GM12875 (cell line): ENCODE measurements around the gene LIMK1.

Experiments
- H3K4me3 ChIP-seq: one replicate; pipeline ENCODE4 v1.5.1; 2011; ENCODE audit warnings: low read depth, low read length, control low read depth
- CTCF ChIP-seq: IDR thresholded peaks from 2 replicates; pipeline ENCODE4 v1.5.1; 2011; ENCODE audit warnings: low read depth, mild to moderate bottlenecking, control low read depth, inconsistent platforms, low read length, moderate library complexity, borderline replicate concordance; ENCODE audit not compliant: insufficient read depth

Gene LIMK1

GRCh38 chr7:74063646-74064045 is 20.0 kb upstream of the LIMK1 start:
- H3K4me3 ChIP-seq, result no peak overlapping the region
- TF ChIP-seq CTCF, result no peak

GRCh38 chr7:74064696-74065095 is 18.9 kb upstream of the LIMK1 start:
- no peak for TF ChIP-seq CTCF

GRCh38 chr7:74066626-74067025 is 17.0 kb upstream of the LIMK1 start:
- no peak overlapping the region for H3K4me3 ChIP-seq
- no peak for TF ChIP-seq CTCF

More at GRCh38 chr7:74064696-74065095, 18.9 kb upstream of the LIMK1 start:
- H3K4me3 ChIP-seq, result no peak overlapping the region

GRCh38 chr7:74068378-74069085 is 15.1 kb upstream of the LIMK1 start:
- TF ChIP-seq CTCF, result no peak
- no peak overlapping the region for H3K4me3 ChIP-seq

- TF ChIP-seq CTCF, result no peak
- H3K4me3 ChIP-seq, result no peak overlapping the region
Observed at GRCh38 chr7:74069086-74069541, 14.5 kb upstream of the LIMK1 start.

- no peak overlapping the region for H3K4me3 ChIP-seq
- no peak for TF ChIP-seq CTCF
Observed at GRCh38 chr7:74069790-74070618, 13.6 kb upstream of the LIMK1 start.

- TF ChIP-seq CTCF, result no peak
- H3K4me3 ChIP-seq, result no peak overlapping the region
Observed at GRCh38 chr7:74070619-74070921, 13.0 kb upstream of the LIMK1 start.
